Stimulated activated CD4-positive, alpha-beta T cell treated with anti-CD3 and anti-CD28 coated beads, Interleukin-1b, Interleukin-23, amount 100 ng/mL, for 24 hours (primary cell): ENCODE measurements around the gene NFIC.
"Not testable (repeated sequence)": the region's sequence is repeated elsewhere in the genome, so short reads cannot be mapped to it uniquely, and the experiment has no call there.

ENCODE experiments used
- DNase-seq, 4 experiments: peaks; one replicate each; pipeline ENCODE4 v3.0.0-alpha.2; 2020; ENCODE audit warnings: low read depth in 4 of 4, low spot score in 1 of 4

Gene NFIC

DNA sequence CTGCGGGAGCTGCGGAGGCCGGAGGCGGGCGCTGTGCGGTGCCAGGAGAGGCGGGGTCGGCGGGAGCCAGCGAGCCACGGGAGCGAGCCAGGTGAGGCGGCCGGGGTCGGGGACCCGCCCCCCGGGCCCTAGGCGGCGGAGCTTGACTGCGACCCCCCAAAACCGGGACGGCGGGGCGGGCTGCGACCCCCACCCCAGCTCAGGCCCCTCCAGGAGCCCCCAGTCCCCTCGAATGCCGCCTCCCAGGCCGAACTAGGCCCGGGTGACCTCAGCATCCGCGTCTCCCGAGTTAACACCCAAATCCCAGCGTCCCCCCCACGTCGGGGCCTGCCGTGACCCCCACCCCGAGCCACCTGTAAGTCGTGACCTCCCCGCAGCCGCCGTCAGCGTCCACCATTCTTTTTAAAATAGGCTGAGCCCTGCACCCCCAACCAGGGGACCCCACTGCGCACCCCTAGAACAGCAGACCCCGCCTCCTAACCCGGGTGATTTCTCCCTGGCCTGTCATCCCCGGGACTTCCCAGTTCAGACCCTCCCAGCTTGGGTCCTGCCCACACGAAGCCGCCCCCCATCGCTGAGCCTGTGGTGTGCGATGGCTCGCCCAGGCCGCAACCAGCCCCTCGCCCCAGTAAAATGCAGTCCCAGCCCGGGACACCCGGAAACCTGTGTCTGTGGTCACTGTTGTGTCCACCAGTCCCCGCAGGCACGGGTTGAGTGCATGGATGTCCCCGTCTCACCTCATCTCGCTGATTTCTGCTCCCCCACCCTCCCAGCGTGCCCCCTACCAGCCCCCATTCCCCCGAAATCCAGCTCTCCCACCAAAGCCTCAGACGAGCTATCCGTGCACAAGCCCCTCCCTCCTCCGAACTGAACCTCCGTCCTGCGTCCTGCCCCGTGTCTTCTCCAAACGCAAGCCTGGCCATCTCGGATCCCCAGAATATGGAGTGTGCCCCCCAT is 140.3 kb downstream of the NFIC start:
- DNase-seq, result peak in 2 of 4 experiments; percentile 6 to 8

DNA sequence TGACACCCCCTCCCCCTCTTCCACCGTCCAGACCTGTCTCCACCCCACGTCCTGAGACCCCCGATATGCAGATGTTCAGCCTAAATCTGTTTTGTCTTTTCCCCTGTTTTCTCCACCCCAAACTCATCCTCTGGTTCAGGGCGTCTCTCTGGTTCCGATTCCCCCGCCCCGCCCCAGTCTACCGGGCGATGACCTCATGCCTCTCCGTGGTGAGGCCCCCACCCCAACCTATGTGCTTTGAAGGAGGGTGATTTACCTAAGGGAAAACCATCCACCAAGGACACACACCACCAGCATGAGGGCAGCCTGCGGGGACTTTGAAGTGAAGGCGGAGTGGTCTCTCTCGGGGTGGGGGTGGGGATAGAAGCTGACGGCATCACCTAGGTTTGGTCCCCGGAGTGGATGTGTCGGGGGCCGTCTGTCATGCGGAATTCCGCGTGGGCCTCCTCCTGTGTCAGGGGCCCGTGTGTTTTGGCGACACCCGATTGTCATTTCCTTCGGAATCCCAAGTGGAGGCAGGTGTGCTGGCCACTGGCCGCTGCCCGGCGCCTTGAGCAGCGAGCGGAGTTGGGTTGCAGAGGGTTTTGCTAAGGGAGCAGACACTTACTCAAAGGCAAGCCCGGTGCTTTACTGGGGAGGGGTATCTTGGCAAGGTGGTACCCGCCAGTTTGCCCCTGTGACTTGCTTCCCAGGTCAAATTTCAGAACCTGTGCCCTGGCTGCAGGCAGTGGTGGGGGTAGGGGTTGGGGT is 141.2 kb downstream of the NFIC start:
- DNase-seq, result peak in 2 of 4 experiments; percentile 25 to 30

DNA sequence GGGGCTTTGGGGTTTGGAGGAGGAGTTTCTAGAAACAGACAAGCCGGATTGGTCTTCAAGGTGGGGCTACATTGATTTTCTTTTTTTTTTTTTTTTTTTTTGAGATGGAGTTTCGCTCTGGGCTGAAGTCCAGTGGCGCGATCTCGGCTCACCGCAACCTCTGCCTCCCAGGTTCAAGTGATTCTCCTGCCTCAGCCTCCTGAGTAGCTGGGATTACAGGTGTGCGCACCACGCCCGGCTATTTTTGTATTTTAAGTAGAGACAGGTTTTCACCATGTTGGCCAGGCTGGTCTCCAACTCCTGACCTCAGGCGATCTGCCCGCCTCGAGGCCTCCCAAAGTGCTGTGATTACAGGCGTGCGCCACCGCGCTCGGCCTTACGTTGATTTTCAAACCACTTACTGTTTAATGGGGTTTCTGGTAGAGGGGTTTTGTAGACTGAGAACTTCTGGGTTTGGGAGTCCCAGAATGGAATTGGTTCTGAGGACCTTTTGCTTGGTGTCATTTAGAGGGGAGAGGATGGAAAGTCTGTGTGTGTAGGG is 141.8 kb downstream of the NFIC start:
- not testable (repeated sequence) for DNase-seq

DNA sequence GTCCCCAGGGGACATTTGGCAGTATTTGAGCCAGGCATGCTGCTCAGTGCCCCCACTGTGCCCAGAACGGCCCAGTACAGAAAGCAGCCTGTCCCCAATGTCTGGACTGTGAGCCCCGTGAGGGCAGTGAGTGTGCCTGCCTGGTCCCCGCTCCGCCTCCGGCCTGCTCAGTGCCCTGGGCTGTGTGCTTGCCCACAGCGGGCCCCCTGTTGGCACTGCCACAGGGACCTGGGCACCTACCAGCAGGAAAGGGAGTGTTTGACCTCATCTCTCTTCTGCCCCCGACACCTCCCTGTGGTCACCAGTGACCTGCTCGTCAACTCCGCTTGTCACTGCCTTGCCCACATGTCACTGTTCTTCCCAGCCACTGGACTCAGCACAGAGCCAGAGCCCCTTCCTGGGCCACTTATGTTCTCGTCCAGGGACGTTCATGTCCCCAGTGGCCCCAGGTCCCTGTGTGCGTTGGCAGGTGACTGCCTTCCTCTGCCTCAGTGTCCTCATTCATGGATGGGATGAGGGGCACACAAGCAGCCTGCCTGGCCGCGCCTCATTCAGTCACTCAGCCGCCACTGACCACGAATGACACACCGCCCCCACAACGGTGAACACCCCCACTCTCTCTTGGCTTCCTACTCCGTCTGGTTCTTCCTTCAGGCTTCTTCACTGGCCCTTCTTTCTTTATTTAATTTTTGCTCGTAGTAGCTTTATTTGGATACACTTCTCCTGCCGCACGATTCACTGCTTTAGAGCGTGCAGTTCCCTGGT is 142.6 kb downstream of the NFIC start:
- DNase-seq, result no peak

DNA sequence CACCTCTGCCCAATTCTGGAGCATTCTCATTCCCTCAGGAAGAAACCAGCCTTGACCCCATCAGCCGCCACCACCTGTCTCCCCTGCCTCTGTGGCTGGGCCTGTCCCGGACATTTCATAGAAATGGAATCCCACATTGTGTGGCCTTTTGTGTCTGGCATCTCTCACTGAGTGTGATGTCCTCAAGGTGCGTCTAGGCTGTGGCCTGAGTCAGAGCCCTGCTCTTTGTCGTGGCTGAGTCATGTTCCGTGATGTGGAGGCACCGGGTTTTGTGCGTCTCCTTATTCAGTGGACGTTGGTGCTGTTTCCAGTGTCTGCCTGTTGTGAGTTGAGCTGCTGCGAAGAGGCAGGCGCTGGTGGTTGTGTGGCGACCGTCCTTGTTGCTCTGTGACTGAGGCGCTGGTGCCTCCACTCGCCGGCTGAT is 143.2 kb downstream of the NFIC start:
- peak in 1 of 4 experiments; percentile 27 for DNase-seq

DNA sequence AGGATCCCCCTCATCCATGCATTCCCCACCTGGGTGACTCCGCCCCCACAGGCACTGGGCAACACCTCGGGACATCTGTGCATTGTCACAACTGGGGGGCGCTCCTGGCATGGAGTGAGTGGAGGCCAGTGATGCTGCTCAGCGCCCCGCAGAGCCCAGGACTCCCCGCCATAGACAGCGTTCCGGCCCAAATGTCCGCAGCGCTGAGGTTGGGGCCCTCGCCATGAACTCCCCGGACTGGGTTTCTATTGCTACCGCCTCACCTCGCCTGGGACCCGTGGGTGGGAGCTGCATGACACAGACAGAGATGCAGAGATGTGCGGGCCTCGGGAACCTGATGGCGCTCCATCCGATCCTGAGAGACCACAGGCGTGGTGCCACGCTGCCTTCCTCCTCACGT is 144.3 kb downstream of the NFIC start:
- DNase-seq, result no peak

DNA sequence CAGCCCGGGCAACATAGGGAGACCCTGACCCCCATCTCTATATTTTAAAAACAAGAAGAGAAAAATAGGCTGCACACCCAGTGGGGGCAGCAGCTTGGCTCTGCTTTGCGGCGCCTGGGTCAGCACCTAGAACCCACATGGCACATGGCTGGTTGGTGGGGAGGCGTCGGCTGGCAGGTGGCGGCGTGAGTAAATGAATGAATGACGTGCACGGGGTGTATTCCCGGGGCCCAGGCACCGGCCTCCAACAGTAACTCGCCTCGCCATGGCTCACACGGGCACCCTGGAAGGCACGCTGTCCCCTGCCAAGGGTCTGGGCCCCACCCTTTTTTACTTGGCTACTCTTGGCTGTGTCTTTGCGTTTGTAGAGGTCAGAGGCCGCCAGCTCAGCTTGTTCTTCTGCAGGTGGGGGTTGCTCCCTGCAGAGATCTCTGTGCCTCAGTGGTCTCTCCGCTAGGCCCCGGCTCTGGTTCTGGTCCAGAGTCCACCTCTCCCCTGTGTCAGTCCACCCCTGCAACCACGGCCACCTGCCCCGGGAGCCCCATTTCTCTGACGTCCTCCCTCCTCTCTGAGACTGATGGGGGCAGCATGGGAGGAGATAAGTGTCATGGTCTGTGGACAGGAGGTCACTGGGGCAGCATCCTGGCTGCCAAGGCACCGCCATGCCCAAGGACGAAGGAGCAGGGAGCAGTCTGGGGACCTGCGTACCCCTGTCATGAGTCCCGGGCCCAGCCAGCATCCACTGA is 145.3 kb downstream of the NFIC start:
- DNase-seq, result no peak

DNA sequence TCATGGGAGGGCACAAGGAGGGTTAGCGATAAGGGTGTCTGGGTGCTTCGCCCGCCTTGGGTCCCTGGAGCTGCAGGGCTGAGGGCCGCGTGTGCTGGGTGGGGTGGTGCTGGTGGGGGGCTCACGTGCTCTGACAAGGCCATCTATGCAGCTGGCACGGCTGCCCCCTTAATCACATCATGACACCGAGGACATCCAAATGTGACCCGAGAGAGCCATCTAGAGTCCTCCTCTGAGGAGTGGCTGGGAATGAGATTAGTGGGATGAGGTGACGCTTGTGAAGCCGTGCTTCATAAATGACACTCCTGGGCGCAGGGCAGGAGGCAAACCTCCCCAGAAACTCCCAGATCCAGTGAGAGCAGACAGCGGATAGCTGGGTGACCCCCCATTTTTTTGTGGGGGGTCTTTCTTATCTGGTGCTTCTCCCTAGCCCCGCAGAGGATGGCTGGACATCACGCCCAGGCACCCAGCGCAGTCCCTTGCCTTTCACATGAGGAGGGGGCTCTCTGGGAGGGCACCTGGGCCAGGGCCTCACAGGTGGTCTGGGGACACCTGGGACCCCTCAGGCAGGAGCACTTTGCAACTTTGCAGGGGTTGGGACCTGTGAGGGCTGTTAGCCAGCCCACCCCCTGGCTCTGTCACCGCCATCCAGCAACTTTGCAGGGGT is 146.3 kb downstream of the NFIC start:
- DNase-seq, result no peak

DNA sequence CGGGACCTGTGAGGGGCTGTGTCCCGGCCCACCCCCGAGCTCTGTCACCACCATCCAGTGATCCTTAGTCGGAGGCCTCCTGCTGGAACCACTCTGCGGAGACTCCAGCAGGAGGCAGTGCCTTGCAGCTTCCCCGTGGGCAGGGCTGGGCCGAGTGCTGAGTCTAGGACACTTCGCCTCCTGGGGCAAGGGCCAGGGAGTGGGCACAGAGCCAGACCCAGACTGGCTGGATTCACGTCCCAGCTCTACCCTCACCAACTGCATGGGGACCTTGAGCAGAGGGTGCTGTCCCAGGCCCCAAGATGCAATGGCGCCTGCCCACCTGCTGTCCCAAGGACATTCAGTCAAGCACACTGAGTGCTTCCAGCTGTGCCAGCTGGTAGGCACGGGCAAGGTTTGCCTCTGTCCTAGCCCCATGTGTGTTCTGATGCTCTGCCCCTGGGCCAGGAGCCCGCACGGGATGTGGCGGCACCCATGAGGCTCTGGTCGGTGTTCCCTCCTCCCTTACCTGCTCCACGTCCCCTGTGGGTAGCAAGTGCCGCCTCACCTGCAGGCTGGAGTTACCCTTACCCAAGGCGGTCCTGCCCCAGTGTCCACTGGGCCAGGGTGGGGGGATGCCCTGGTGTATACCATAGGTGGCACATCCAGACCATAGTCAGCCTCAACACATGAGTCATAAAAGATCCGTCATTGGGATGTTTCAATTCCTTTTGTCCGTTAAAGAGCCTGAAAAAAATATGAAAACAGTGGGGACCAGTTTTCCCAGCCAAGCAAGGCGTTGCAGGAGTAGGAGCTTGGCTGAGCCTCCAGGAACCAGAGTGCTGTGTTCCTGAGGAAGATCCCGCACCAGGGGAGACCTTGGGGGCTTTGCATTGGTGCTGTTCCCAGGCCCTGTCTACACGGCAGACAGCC is 147.1 kb downstream of the NFIC start:
- DNase-seq, result no peak

DNA sequence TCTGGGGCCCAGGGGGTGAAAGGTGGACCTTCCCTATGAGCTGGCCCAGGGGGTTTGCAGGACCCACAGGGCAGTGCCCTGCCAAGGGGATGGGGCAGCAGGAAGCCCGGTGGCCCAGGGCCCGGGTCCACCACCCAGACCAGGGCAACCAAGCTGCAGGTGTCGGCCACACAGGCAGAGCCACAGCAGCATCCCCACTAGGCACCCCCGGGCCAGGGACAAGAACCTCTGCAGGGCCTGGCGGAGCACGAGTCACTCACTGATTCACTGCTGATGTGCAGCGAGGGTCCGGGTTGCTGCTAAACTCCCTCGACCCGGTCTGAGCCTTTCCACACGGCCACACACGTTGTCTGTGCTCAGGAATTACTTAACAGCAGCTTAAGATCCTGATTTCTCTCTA is 148.5 kb downstream of the NFIC start:
- no peak for DNase-seq

DNA sequence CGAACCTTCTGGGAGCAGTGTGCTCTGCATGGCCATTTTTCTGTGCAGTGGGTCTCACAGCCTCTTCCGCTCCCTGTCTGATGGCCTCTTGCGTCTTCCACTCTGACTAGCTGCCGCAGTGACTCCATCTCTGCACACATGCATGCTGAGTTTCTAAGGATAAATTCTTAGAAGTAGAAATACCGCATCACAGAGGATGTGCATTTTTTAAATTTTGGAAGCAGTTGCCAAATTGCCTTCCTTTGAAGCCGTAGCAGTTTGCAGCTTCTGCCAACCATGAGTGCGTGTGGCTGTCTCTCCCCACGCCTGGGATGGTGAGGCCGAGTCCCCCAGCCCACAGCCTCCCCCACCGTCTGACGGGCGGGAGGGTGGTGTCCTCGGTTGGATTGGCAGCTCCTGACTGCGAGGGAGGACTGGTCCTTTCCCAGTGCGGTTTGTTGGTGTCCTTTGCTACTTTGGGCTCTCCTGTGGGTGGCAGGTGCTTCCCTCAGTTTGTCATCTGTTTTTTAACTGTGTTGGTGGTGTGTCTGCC is 149.6 kb downstream of the NFIC start:
- no peak for DNase-seq

DNA sequence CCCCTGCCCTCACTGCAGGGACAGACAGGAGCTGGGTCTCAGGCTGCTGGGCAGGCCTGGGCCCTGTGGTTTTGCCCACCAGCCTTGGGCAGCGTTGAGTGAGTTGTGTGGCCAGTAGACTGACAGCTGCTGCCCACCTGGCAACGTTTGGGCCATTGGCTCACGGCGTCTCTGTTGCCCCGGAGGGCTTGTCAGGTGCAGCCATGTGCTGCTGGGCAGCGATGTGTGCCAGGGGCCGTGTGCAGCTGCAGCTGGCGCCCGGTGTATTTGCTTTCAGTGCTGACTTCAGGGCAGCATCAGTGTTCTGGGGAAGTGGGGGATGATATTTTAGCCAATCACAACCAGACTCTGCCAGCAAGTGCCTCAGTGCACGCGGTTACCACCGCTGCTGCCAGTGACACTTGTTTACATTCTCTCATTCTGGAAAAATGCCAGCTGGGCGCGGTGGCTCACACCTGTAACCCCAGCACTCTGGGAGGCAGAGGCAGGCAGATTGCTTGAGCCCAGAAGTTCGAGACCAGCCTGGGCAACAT is 150.4 kb downstream of the NFIC start:
- DNase-seq, result no peak

DNA sequence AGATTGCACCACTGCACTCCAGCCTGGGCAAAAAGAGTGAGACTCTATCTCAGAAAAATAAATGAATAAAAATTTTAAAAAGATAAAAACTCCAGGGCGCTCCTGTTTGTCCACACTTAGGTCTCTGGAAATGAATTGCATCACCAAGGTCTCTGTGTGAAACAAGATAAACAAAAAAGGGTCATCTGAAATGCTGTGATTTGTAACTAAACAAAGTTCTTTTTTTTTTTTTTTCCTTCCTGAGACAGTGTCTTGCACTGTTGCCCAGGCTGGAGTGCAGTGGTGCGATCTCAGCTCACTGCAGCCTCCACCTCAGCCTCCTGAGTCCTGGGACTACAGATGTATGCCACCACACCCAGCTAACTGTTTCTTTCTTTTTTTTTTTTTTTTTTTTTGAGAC is 151.3 kb downstream of the NFIC start:
- DNase-seq, result no peak

DNA sequence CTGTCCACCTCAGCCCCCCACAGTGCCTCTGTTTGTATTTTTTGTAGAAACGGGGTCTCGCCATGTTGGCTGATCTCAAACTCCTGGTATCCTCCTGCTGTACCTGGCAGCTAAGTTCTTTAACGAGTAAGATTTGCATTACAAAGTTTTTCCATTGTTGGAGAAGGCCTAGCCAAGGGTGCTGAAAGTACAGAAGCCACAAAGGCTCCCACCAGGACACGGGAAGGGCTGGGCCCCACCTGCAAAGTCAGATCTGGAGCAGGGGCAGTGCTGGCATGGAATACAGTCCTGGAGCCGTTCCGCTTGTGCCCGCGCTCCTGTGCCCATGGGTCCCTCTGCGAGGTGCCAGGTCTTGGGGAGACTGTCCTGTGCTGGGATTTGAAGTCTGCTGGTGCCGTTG is 151.9 kb downstream of the NFIC start:
- no peak for DNase-seq

DNA sequence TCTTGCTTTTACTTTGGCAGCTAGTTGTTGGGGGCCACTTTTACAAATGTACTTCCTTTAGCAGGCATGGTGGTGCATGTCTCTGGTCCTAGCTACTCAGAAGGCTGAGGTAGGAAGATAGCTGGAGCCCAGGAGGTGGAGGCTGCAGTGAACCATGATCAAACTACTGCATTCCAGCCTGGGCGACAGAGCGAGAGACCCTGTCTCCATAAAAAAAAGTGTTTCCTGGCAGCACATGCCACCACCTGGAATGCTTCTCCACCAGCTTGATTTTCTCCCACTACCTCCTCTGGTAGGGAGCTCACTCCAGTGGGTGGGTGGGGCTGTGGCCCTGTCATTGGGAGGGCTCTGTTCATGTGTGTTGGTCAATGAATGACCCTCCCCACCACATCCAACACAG is 152.3 kb downstream of the NFIC start:
- DNase-seq, result no peak
